Natural killer cell (primary cell): ENCODE results near the gene METTL5. TPM values are rescaled to one million over a fixed set of nuclear protein-coding genes. Genes with fewer than 3 reads are reported as not detected.
A peak's percentile ranks its signal among the peaks of the same experiment; 100 is the strongest.

Experiments used
- ATAC-seq, 3 donors: fragments of 150-1000 bp in 2 of 3; fragments of 200-7000 bp in 1 of 3; cut with Tn5 transposase; 1 replicate in 1 of 3; 2 replicates in 2 of 3; pipeline ENCODE4 v1.10.0; 2021; ENCODE audit warnings: mild to moderate bottlenecking in 2 of 3, moderate library complexity in 2 of 3
- DNase-seq, 2 donors: peaks; one replicate each; pipeline versions ENCODE4 v3.0.0 to v3.0.0-alpha.2; 2013 to 2021; ENCODE audit warnings: mixed read lengths in 1 of 2
- H3K27ac ChIP-seq: one replicate; pipeline ENCODE4 v1.5.1; 2013; ENCODE audit warnings: mild to moderate bottlenecking, low read length
- H3K27me3 ChIP-seq: one replicate; pipeline ENCODE4 v1.6.1; 2013; ENCODE audit warnings: low read length; ENCODE audit not compliant: control insufficient read depth, insufficient read depth
- H3K36me3 ChIP-seq: one replicate; pipeline ENCODE4 v1.6.1; 2013; ENCODE audit warnings: low read length; ENCODE audit not compliant: control insufficient read depth, insufficient read depth
- H3K4me1 ChIP-seq: one replicate; pipeline ENCODE4 v1.6.1; 2013; ENCODE audit warnings: low read length; ENCODE audit not compliant: control insufficient read depth, insufficient read depth
- H3K4me3 ChIP-seq: one replicate; pipeline ENCODE4 v1.5.1; 2013; ENCODE audit warnings: low read length
- H3K9me3 ChIP-seq: one replicate; pipeline ENCODE4 v1.6.1; 2013; ENCODE audit warnings: low read length; ENCODE audit not compliant: control insufficient read depth, insufficient read depth
- H3K27ac Mint-ChIP-seq, 2 donors: one replicate each; pipeline ENCODE4 v1.8.0; 2022; ENCODE audit warnings: mild to moderate bottlenecking in 2 of 2, mixed read lengths in 2 of 2, moderate library complexity in 1 of 2
- H3K27me3 Mint-ChIP-seq, 2 donors: one replicate each; pipeline ENCODE4 v1.8.0; 2022; ENCODE audit warnings: low read depth in 2 of 2, mixed read lengths in 2 of 2
- H3K36me3 Mint-ChIP-seq: one replicate; pipeline ENCODE4 v1.8.0; 2022; ENCODE audit warnings: mixed read lengths
- H3K4me1 Mint-ChIP-seq, 2 donors: one replicate each; pipeline ENCODE4 v1.8.0; 2022; ENCODE audit warnings: mixed read lengths in 2 of 2
- H3K4me3 Mint-ChIP-seq: one replicate; pipeline ENCODE4 v1.8.0; 2022; ENCODE audit warnings: mild to moderate bottlenecking, moderate library complexity, mixed read lengths
- H3K9me3 Mint-ChIP-seq, 2 donors: one replicate each; pipeline ENCODE4 v1.8.0; 2022; ENCODE audit warnings: mixed read lengths in 2 of 2
- CTCF ChIP-seq: fragments of 200-600 bp; IDR thresholded peaks from one replicate; pipeline ENCODE4 v1.8.0; 2022; ENCODE audit warnings: antibody characterized with exemption
- WGBS: methylation state at CpG from one replicate; pipeline ENCODE4 v1.1.7; 2013; ENCODE audit warnings: missing lambda C conversion rate; ENCODE audit not compliant: insufficient coverage; 5-methylcytosine and 5-hydroxymethylcytosine counted together
- intact Hi-C: fragments of 100-400 bp; cut with micrococcal nuclease; formaldehyde crosslinking; loops from one replicate; pipeline ENCODE4 v1.14.2; 2022
- total RNA-seq, 4 donors: library from RNA; stranded (reverse); fragments of 120-200 nt in 1 of 4; gene quantifications; one replicate each; pipeline versions ENCODE4 v1.2.3 to v1.2.4, GENCODE V29; 2013 to 2022

The METTL5 gene
- total RNA-seq, 3 donors from 2014 or later (not counting 1 experiment from before 2014, with no cell fraction given) = 14.7 to 28.2 (median 21.3) TPM

- H3K27ac Mint-ChIP-seq = no peak overlapping the region
Measured at GRCh38 chr2:169840747-169841142, 16.0 kb upstream of the METTL5 start.

GRCh38 chr2:169839954-169840746 lies 15.4 kb upstream of the METTL5 start:
- Mint-ChIP-seq H3K27ac (peak overlapping the region in 1 of 2 donors; percentile 1), H3K9me3 (no peaks in the 10 kb centered on the region), H3K27me3 (no peaks in the 10 kb centered on the region), H3K4me1 (peaks cover 32 to 46% of the 10 kb centered on the region in 2 donors), H3K36me3 (no peaks in the 10 kb centered on the region), H3K4me3 (no peak overlapping the region)
- Histone ChIP-seq H3K27me3 (no peaks in the 10 kb centered on the region), H3K27ac (no peak overlapping the region), H3K4me3 (no peak overlapping the region), H3K36me3 (peaks cover 3% of the 10 kb centered on the region), H3K9me3 (no peaks in the 10 kb centered on the region), H3K4me1 (no peaks in the 10 kb centered on the region)
- ATAC-seq (peak in 1 of 3 donors; percentile 39), DNase-seq (no peak)
- 94% methylated on average over 10 of the region's 10 CpGs for WGBS
- TF ChIP-seq CTCF = no peak
- intact Hi-C loops = no loop called here

More at GRCh38 chr2:169840747-169841142, 16.0 kb upstream of the METTL5 start:
- 100% methylated on average over 2 of the region's 2 CpGs for WGBS
- DNase-seq (no peak), ATAC-seq (no peak)
- Histone ChIP-seq H3K9me3 (no peaks in the 10 kb centered on the region), H3K27ac (no peak overlapping the region), H3K4me1 (no peaks in the 10 kb centered on the region), H3K4me3 (no peak overlapping the region), H3K36me3 (peaks cover 3% of the 10 kb centered on the region), H3K27me3 (no peaks in the 10 kb centered on the region)
- Mint-ChIP-seq H3K4me1 (peaks cover 32 to 44% of the 10 kb centered on the region in 2 donors), H3K36me3 (no peaks in the 10 kb centered on the region), H3K27me3 (no peaks in the 10 kb centered on the region), H3K9me3 (no peaks in the 10 kb centered on the region), H3K4me3 (no peak overlapping the region)
- intact Hi-C loops = no loop called here
- TF ChIP-seq CTCF = no peak

- peaks cover 38 to 56% of the 10 kb centered on the region in 2 donors for H3K4me1 Mint-ChIP-seq
Measured at GRCh38 chr2:169838743-169839489, 14.2 kb upstream of the METTL5 start.

More at GRCh38 chr2:169838743-169839489, 14.2 kb upstream of the METTL5 start:
- TF ChIP-seq CTCF = no peak
- Histone ChIP-seq H3K36me3 (peaks cover 3% of the 10 kb centered on the region), H3K9me3 (no peaks in the 10 kb centered on the region), H3K27ac (no peak overlapping the region), H3K4me1 (no peaks in the 10 kb centered on the region), H3K27me3 (no peaks in the 10 kb centered on the region), H3K4me3 (no peak overlapping the region)
- 80% methylated on average over 2 of the region's 2 CpGs for WGBS
- H3K4me3 Mint-ChIP-seq = no peak overlapping the region
- H3K27ac Mint-ChIP-seq = no peak overlapping the region
- DNase-seq = no peak
- no peaks in the 10 kb centered on the region for H3K9me3 Mint-ChIP-seq
- H3K27me3 Mint-ChIP-seq = no peaks in the 10 kb centered on the region
- no peak for ATAC-seq
- intact Hi-C loops = no loop called here
- H3K36me3 Mint-ChIP-seq = no peaks in the 10 kb centered on the region
